HG03039 (cell line): ENCODE results near the gene PPP1R12B.
"Not testable (repeated sequence)": the region's sequence is repeated elsewhere in the genome, so short reads cannot be mapped to it uniquely, and the experiment has no call there.

Source experiments
- ATAC-seq: cut with Tn5 transposase; IDR thresholded peaks from one replicate; pipeline ENCODE4 v1.9.1; 2021; ENCODE audit warnings: mild to moderate bottlenecking, moderate library complexity; ENCODE audit not compliant: unreplicated experiment

Gene PPP1R12B

GRCh38 chr1:202553560-202554038 lies 205.1 kb downstream of the PPP1R12B start:
- ATAC-seq, result no peak

- not testable (repeated sequence) for ATAC-seq
Measured at GRCh38 chr1:202554619-202555018, 206.1 kb downstream of the PPP1R12B start.

- ATAC-seq, result not testable (repeated sequence)
Measured at GRCh38 chr1:202556037-202556436, 207.5 kb downstream of the PPP1R12B start.

- ATAC-seq, result not testable (repeated sequence)
Measured at GRCh38 chr1:202557662-202558061, 209.2 kb downstream of the PPP1R12B start.

GRCh38 chr1:202561240-202561639 lies 212.7 kb downstream of the PPP1R12B start:
- ATAC-seq, result no peak

- ATAC-seq, result no peak
Measured at GRCh38 chr1:202561726-202562443, 213.4 kb downstream of the PPP1R12B start.

- ATAC-seq, result no peak
Measured at GRCh38 chr1:202562444-202563060, 214.1 kb downstream of the PPP1R12B start.

- no peak for ATAC-seq
Measured at GRCh38 chr1:202563818-202564217, 215.3 kb downstream of the PPP1R12B start.

GRCh38 chr1:202564958-202565495 lies 216.5 kb downstream of the PPP1R12B start:
- no peak for ATAC-seq

GRCh38 chr1:202565890-202566602 lies 217.5 kb downstream of the PPP1R12B start:
- no peak for ATAC-seq

- no peak for ATAC-seq
Measured at GRCh38 chr1:202567738-202568137, 219.2 kb downstream of the PPP1R12B start.

GRCh38 chr1:202568410-202568809 lies 219.9 kb downstream of the PPP1R12B start:
- no peak for ATAC-seq

- no peak for ATAC-seq
Measured at GRCh38 chr1:202568826-202569225, 220.3 kb downstream of the PPP1R12B start.

GRCh38 chr1:202569393-202570322 lies 221.2 kb downstream of the PPP1R12B start:
- no peak for ATAC-seq

- no peak for ATAC-seq
Measured at GRCh38 chr1:202571719-202572339, 223.3 kb downstream of the PPP1R12B start.

- ATAC-seq, result no peak
Measured at GRCh38 chr1:202572867-202573266, 224.4 kb downstream of the PPP1R12B start.

- no peak for ATAC-seq
Measured at GRCh38 chr1:202575918-202576653, 227.6 kb downstream of the PPP1R12B start.

GRCh38 chr1:202576816-202577215 lies 228.3 kb downstream of the PPP1R12B start:
- ATAC-seq, result no peak

- ATAC-seq, result no peak
Measured at GRCh38 chr1:202577381-202577780, 228.9 kb downstream of the PPP1R12B start.
